SU-DHL-6 (cell line): ENCODE measurements around the gene SH2B2.

Experiments used
- EZH2phosphoT487 ChIP-seq: fragments of 200-600 bp; sonication (generic), shearing (Covaris generic); conservative IDR thresholded peaks from 2 replicates; pipeline ENCODE4 v1.6.1; 2018; ENCODE audit warnings: mild to moderate bottlenecking, antibody characterized with exemption, low read length, moderate library complexity, mixed read lengths
- TF ChIP-seq, protein P1 (sequence below): fragments of 200-600 bp; sonication (generic); IDR thresholded peaks from one replicate; pipeline ENCODE4 v1.5.1; 2017; ENCODE audit warnings: antibody characterized with exemption, mild to moderate bottlenecking, low read length, moderate library complexity; ENCODE audit not compliant: insufficient read depth, poor library complexity, severe bottlenecking

GRCh38 chr7:102241431-102241830 lies 45.2 kb upstream of the SH2B2 start:
- TF ChIP-seq, protein P1, sequence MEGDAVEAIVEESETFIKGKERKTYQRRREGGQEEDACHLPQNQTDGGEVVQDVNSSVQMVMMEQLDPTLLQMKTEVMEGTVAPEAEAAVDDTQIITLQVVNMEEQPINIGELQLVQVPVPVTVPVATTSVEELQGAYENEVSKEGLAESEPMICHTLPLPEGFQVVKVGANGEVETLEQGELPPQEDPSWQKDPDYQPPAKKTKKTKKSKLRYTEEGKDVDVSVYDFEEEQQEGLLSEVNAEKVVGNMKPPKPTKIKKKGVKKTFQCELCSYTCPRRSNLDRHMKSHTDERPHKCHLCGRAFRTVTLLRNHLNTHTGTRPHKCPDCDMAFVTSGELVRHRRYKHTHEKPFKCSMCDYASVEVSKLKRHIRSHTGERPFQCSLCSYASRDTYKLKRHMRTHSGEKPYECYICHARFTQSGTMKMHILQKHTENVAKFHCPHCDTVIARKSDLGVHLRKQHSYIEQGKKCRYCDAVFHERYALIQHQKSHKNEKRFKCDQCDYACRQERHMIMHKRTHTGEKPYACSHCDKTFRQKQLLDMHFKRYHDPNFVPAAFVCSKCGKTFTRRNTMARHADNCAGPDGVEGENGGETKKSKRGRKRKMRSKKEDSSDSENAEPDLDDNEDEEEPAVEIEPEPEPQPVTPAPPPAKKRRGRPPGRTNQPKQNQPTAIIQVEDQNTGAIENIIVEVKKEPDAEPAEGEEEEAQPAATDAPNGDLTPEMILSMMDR: no peak
- TF ChIP-seq EZH2phosphoT487: no peak
